GM18519 (cell line): ENCODE results near the gene SCRG1.
A peak's percentile ranks its signal among the peaks of the same experiment; 100 is the strongest.

Source experiments
- ATAC-seq: cut with Tn5 transposase; IDR thresholded peaks from one replicate; pipeline ENCODE4 v1.9.1; 2021; ENCODE audit warnings: mild to moderate bottlenecking, moderate library complexity; ENCODE audit not compliant: unreplicated experiment, low FRiP score

Gene SCRG1

DNA sequence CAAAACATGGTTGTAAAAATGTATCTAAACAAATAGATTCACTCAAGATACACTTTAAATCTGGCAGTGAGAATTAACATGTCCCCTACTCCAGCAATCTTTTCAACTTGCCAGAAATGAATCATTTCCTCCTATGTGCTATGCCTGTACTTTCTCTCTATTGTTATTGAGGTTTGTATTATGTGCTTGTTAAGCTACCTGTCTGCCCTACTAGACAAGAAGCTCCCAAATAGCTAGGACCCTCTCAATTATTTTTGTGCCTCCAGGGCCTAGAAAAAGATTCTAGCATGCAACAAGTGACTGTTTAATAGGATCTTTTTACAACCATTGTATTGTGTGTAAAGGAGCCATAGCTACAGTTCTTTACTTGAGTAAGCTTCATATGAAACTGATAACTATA lies 31.6 kb downstream of the SCRG1 start:
- ATAC-seq = peak; percentile 34

- ATAC-seq = no peak
Observed at GRCh38 chr4:173365359-173365996, 33.4 kb downstream of the SCRG1 start.

GRCh38 chr4:173362666-173363065 lies 36.2 kb downstream of the SCRG1 start:
- no peak for ATAC-seq

DNA sequence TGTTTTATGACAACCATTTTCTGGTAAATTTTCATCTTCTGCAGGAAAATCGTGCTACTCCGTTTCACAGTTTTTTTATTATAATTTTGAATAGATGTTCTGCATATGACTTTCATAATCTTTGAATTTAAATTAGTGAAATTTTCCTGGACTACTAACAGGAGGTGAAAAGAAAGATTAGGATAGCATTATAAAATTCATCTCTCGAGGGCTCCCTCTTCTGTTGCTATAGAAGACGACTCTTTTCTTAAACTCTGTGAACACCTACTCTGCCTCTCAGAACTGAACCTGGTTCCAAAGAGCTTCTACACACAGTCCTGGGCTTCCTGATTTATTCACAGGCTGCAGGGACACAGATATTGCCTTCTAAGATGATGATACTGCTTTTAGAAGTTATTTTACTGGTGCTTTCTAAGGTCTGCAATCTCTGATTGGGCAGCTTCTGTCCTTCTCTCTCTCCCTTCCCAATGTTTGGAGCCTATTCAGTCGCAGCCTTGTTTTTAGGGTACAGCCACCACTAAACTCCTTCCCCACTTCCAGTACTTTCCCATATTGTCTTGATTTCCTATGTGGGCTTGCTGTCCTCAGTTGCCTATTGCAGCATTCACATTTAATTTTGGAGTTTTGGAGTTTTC lies 38.2 kb downstream of the SCRG1 start:
- ATAC-seq = no peak

GRCh38 chr4:173357939-173358338 lies 41.0 kb downstream of the SCRG1 start:
- no peak for ATAC-seq

GRCh38 chr4:173347467-173347866 lies 51.4 kb downstream of the SCRG1 start:
- no peak for ATAC-seq

GRCh38 chr4:173346074-173346473 lies 52.8 kb downstream of the SCRG1 start:
- ATAC-seq = no peak

DNA sequence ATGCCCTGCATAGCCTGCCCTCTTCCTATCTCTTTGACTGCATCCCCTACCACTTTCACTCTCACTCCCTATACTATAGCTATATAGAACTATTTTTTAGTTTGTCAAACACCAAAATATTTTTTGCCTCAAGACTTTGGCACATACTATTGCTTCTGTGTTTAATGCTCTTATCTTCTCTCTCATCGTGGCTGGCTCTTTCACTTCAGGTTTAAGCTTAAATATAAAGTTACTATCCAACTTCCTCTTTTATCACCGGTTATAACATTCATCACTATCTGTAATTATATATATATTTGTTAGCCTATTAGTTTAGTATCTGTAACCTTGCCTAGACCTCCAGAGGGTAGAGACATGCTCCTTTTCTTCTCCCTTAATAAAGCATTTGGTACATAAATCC lies 53.3 kb downstream of the SCRG1 start:
- ATAC-seq = no peak

- ATAC-seq = no peak
Observed at GRCh38 chr4:173343832-173344397, 55.0 kb downstream of the SCRG1 start.

GRCh38 chr4:173337463-173337862 lies 61.5 kb downstream of the SCRG1 start:
- no peak for ATAC-seq

DNA sequence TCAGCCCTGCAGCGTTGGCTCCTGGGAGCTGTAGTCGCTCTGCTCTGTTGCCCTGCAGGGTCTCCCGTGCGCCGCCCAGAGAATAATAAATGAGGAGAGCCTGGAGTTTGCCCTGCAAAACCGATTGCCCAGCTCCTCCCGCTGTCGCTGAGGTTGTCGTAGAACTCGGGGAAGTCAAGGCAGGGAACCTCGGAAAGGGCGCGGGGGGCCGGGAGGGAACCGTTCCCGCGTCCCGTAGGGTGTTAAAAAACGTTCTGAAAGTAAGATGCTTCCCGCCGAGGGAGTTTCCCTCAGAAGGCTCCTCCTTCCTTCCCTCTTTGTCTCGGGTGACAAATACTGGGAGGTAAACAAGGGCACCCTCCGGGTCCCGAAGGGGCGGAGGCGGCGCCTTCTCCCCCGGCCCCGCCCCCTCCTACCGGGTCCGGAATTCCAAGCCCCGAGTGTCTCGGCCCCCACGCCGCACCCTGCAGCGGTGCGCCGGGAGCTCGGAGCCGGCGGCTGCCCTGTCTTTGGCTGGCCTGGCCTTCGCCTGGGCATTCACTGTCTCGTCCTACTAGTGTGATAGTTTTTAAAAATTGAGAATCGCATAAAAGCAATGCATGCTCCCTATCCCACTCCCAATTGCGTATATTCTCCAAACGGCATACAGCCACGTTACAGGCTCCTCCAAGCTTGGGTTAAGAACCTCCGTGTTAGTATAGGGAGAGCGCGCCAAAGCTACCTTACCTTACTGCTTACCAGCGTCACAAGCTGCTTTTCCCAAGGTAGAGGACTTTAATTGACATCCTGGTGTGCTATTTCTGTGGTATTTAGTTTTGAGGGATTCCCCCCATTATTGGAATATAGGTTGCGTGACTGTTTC lies 63.8 kb downstream of the SCRG1 start:
- peak; percentile 25 for ATAC-seq
